ENCODE data around the gene MASTL.

- TF ChIP-seq EZH2 (IDR thresholded peaks at IDR 0.05; ENCODE audit: insufficient read depth, low read length) (no peak), CTCF (IDR thresholded peaks at IDR 0.05; ENCODE audit: insufficient read depth, low read depth, low read length) (no peak)
Observed at GRCh38 chr10:27203806-27204205, 48.7 kb downstream of the MASTL start.
